Measurements from ENCODE around the gene HEXIM2. TPM values are rescaled to one million over a fixed set of nuclear protein-coding genes. Genes with fewer than 3 reads are reported as not detected.
A peak's percentile ranks its signal among the peaks of the same experiment; 100 is the strongest.

HEXIM2 gene
- total and polyA plus RNA-seq, 2 of the 13 experiments (the other 11 are each of a cell fraction or from before 2014, with no cell fraction given), result 27.1 to 32.4 TPM

DNA sequence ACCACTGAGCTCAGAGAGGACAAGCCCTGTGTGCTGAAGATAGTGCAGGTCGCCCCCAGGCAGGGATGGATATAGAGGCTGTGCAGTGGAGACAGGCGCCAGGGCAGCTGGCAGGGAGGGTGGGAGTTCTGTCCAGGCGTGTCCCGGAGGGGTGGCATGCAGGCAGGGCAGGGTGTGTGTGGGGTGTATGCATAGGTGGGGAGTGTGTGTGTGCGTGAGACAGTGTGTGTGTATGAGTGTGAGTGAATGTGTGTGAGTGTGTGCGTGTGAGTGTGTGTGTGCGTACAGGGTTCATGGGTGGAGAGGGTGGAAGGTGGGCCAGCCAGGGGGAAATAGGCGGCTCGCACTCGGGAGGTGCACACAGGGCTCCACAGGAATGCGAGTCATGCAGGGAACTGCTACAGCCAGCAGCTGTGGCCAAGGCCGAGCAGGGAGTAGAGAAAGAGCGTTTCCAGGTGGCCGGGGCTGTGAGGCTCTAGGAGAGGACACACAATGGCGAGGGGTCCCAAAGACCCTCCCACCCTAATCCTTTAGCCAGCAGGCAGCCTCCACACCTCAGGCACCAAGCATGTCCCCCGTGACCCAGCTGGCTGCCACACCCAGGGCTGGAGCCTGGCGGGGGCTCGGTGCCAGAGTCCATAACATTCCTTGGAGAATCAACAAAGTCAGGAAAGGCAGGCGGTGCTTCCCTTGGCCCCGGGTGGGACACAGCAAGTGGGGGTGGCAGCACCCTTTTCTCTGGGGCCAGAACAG, 34.0 kb upstream of the HEXIM2 start (continued):
- TF ChIP-seq FUBP1 (CRISPR knock-in tag; IDR thresholded peaks at IDR 0.05; ENCODE audit: borderline replicate concordance), result no peak
- no peak for TF ChIP-seq ZIK1 (CRISPR knock-in tag; IDR thresholded peaks at IDR 0.05; ENCODE audit: borderline replicate concordance, low read depth)
- no peak; the same call in 1 of the 2 replicates for TF ChIP-seq EEA1 (CRISPR knock-in tag; IDR thresholded peaks at IDR 0.05; ENCODE audit: borderline replicate concordance)
- TF ChIP-seq, protein P1, sequence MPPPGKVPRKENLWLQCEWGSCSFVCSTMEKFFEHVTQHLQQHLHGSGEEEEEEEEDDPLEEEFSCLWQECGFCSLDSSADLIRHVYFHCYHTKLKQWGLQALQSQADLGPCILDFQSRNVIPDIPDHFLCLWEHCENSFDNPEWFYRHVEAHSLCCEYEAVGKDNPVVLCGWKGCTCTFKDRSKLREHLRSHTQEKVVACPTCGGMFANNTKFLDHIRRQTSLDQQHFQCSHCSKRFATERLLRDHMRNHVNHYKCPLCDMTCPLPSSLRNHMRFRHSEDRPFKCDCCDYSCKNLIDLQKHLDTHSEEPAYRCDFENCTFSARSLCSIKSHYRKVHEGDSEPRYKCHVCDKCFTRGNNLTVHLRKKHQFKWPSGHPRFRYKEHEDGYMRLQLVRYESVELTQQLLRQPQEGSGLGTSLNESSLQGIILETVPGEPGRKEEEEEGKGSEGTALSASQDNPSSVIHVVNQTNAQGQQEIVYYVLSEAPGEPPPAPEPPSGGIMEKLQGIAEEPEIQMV (CRISPR knock-in tag; IDR thresholded peaks at IDR 0.05; ENCODE audit: low read depth), result 0 out of 2 replicates have a peak, but pooled peaks have one; percentile 21
- TF ChIP-seq ZNF879 (CRISPR knock-in tag; IDR thresholded peaks at IDR 0.05), result no peak
- TF ChIP-seq ZNF710 (CRISPR knock-in tag; IDR thresholded peaks at IDR 0.05; ENCODE audit: borderline replicate concordance), result 0 out of 2 replicates have a peak, but pooled peaks have one; percentile 43
- TF ChIP-seq FOXA1 (IDR thresholded peaks at IDR 0.05), result peak; percentile 9; the same call in 1 of the 2 replicates
- peak; percentile 81 for TF ChIP-seq FOXA1 (CRISPR knock-in tag; IDR thresholded peaks at IDR 0.05)
- TF ChIP-seq NR3C1 (CRISPR knock-in tag; IDR thresholded peaks at IDR 0.05), result no peak
- no peak for TF ChIP-seq FOXM1 (CRISPR knock-in tag; IDR thresholded peaks at IDR 0.05)
- TF ChIP-seq, protein P2, sequence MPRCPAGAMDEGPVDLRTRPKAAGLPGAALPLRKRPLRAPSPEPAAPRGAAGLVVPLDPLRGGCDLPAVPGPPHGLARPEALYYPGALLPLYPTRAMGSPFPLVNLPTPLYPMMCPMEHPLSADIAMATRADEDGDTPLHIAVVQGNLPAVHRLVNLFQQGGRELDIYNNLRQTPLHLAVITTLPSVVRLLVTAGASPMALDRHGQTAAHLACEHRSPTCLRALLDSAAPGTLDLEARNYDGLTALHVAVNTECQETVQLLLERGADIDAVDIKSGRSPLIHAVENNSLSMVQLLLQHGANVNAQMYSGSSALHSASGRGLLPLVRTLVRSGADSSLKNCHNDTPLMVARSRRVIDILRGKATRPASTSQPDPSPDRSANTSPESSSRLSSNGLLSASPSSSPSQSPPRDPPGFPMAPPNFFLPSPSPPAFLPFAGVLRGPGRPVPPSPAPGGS (CRISPR knock-in tag; IDR thresholded peaks at IDR 0.05), result peak; percentile 58; the same call in 1 of the 2 replicates
- no peak for TF ChIP-seq KLF6 (CRISPR knock-in tag; IDR thresholded peaks at IDR 0.05)
- peak; percentile 89 for TF ChIP-seq HDAC2 (CRISPR knock-in tag; IDR thresholded peaks at IDR 0.05)
- TF ChIP-seq ZNF891 (CRISPR knock-in tag; IDR thresholded peaks at IDR 0.05), result no peak
- no peak for TF ChIP-seq SOX6 (IDR thresholded peaks at IDR 0.05)
- peak; percentile 56 for TF ChIP-seq SOX6 (CRISPR knock-in tag; IDR thresholded peaks at IDR 0.05)
- TF ChIP-seq ZBTB1 (CRISPR knock-in tag; IDR thresholded peaks at IDR 0.05; ENCODE audit: borderline replicate concordance), result no peak
- TF ChIP-seq SMYD3 (CRISPR knock-in tag; IDR thresholded peaks at IDR 0.05), result no peak
- TF ChIP-seq HDAC6 (IDR thresholded peaks at IDR 0.05; ENCODE audit: low read depth, low read length), result no peak
- no peak for TF ChIP-seq ARID2 (CRISPR knock-in tag; IDR thresholded peaks at IDR 0.05; ENCODE audit: borderline replicate concordance)
- TF ChIP-seq, protein P3, sequence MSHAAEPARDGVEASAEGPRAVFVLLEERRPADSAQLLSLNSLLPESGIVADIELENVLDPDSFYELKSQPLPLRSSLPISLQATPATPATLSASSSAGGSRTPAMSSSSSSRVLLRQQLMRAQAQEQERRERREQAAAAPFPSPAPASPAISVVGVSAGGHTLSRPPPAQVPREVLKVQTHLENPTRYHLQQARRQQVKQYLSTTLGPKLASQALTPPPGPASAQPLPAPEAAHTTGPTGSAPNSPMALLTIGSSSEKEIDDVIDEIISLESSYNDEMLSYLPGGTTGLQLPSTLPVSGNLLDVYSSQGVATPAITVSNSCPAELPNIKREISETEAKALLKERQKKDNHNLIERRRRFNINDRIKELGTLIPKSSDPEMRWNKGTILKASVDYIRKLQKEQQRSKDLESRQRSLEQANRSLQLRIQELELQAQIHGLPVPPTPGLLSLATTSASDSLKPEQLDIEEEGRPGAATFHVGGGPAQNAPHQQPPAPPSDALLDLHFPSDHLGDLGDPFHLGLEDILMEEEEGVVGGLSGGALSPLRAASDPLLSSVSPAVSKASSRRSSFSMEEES (CRISPR knock-in tag; IDR thresholded peaks at IDR 0.05), result peak; percentile 79
- peak; percentile 16; the same call in 1 of the 2 replicates for TF ChIP-seq ZNF292 (CRISPR knock-in tag; IDR thresholded peaks at IDR 0.05; ENCODE audit: borderline replicate concordance, low read depth)
